Vagina (tissue), 2 donors: ENCODE measurements around the gene ADK. TPM values are rescaled to one million over a fixed set of nuclear protein-coding genes. Genes with fewer than 3 reads are reported as not detected.

ENCODE experiments used
- DNase-seq, 2 donors: peaks; one replicate each; pipeline ENCODE4 v3.0.0-alpha.2; 2017; ENCODE audit errors: extremely low spot score in 2 of 2
- H3K27ac ChIP-seq: fragments of 200-600 bp; sonication (generic); one replicate; pipeline ENCODE4 v1.5.1; 2019
- H3K27me3 ChIP-seq: fragments of 200-600 bp; sonication (generic); one replicate; pipeline ENCODE4 v1.5.1; 2019
- H3K36me3 ChIP-seq, 2 donors: fragments of 200-600 bp; sonication (generic); one replicate each; pipeline ENCODE4 v1.5.1; 2017 to 2019
- H3K4me1 ChIP-seq: fragments of 200-600 bp; sonication (generic); one replicate; pipeline ENCODE4 v1.5.1; 2019
- H3K4me3 ChIP-seq, 2 donors: fragments of 200-600 bp; sonication (generic); 1 replicate in 1 of 2; 2 replicates in 1 of 2; pipeline ENCODE4 v1.5.1; 2016 to 2019
- H3K9me3 ChIP-seq: fragments of 200-600 bp; sonication (generic); one replicate; pipeline ENCODE4 v1.5.1; 2019
- CTCF ChIP-seq, 3 experiments: fragments of 450-650 bp in 2 of 3; fragments of 200-600 bp in 1 of 3; sonication (generic) in 1 of 3; IDR thresholded peaks; one replicate each; pipeline ENCODE4 v1.5.1; 2017 to 2019; ENCODE audit warnings: antibody characterized with exemption in 3 of 3, mild to moderate bottlenecking in 2 of 3, moderate library complexity in 2 of 3
- POLR2A ChIP-seq, 2 donors: fragments of 450-650 bp; IDR thresholded peaks; one replicate each; pipeline ENCODE4 v1.6.1; 2017; ENCODE audit warnings: antibody characterized with exemption in 2 of 2, mild to moderate bottlenecking in 2 of 2, moderate library complexity in 2 of 2
- POLR2AphosphoS5 ChIP-seq, 2 donors: sonication (generic); formaldehyde crosslinking; IDR thresholded peaks; one replicate each; pipeline ENCODE4 v1.9.0; 2017; ENCODE audit warnings: antibody characterized with exemption in 2 of 2, mild to moderate bottlenecking in 2 of 2, low read depth in 1 of 2; ENCODE audit not compliant: insufficient read depth in 1 of 2
- intact Hi-C: fragments of 100-400 bp; cut with DNase I; formaldehyde crosslinking; loops from one replicate; pipeline ENCODE4 v1.15.1; 2023
- total RNA-seq: library from RNA; depleted of rRNA; stranded (reverse); fragments of >200 nt; gene quantifications from one replicate; pipeline ENCODE4 v1.2.3, GENCODE V29; 2016

The ADK gene
- total RNA-seq, 1 donor from 2014 or later, result 46.2 TPM

GRCh38 chr10:74431816-74432215 lies 280.8 kb downstream of the ADK start:
- H3K36me3 ChIP-seq, result no peaks in the 10 kb centered on the region
- intact Hi-C loops, result no loop called here
- H3K27ac ChIP-seq, result no peak overlapping the region
- no peaks in the 10 kb centered on the region for H3K27me3 ChIP-seq
- no peak for TF ChIP-seq POLR2A (IDR thresholded peaks at IDR 0.05)
- TF ChIP-seq POLR2AphosphoS5 (IDR thresholded peaks at IDR 0.05; ENCODE audit: insufficient read depth in 1 of 2, low read depth in 1 of 2), result no peak
- no peak for TF ChIP-seq CTCF (IDR thresholded peaks at IDR 0.05)
- H3K4me1 ChIP-seq, result peaks cover 5% of the 10 kb centered on the region
- no peak overlapping the region for H3K4me3 ChIP-seq
- DNase-seq, result no peak
- H3K9me3 ChIP-seq, result no peaks in the 10 kb centered on the region

- TF ChIP-seq POLR2AphosphoS5 (IDR thresholded peaks at IDR 0.05; ENCODE audit: insufficient read depth in 1 of 2, low read depth in 1 of 2), result no peak
- no peak for TF ChIP-seq POLR2A (IDR thresholded peaks at IDR 0.05)
- TF ChIP-seq CTCF (IDR thresholded peaks at IDR 0.05), result no peak
- Histone ChIP-seq H3K27ac (no peak overlapping the region), H3K36me3 (no peaks in the 10 kb centered on the region), H3K27me3 (no peaks in the 10 kb centered on the region), H3K9me3 (no peaks in the 10 kb centered on the region), H3K4me1 (peaks cover 5% of the 10 kb centered on the region), H3K4me3 (no peak overlapping the region)
- no peak for DNase-seq
- intact Hi-C loops, result no loop called here
Observed at GRCh38 chr10:74432841-74433594, 282.0 kb downstream of the ADK start.

- Histone ChIP-seq H3K36me3 (no peaks in the 10 kb centered on the region), H3K27me3 (no peaks in the 10 kb centered on the region), H3K4me1 (peaks cover 5% of the 10 kb centered on the region), H3K27ac (no peak overlapping the region), H3K9me3 (no peaks in the 10 kb centered on the region), H3K4me3 (no peak overlapping the region)
- TF ChIP-seq POLR2AphosphoS5 (IDR thresholded peaks at IDR 0.05; ENCODE audit: insufficient read depth in 1 of 2, low read depth in 1 of 2), result no peak
- no peak for TF ChIP-seq CTCF (IDR thresholded peaks at IDR 0.05)
- no peak for TF ChIP-seq POLR2A (IDR thresholded peaks at IDR 0.05)
- DNase-seq, result no peak
- intact Hi-C loops, result no loop called here
Observed at GRCh38 chr10:74433595-74433956, 282.6 kb downstream of the ADK start.

GRCh38 chr10:74433993-74434392 lies 283.0 kb downstream of the ADK start:
- H3K4me3 ChIP-seq, result no peak overlapping the region
- peaks cover 5% of the 10 kb centered on the region for H3K4me1 ChIP-seq
- intact Hi-C loops, result no loop called here
- no peak for TF ChIP-seq CTCF (IDR thresholded peaks at IDR 0.05)
- no peaks in the 10 kb centered on the region for H3K27me3 ChIP-seq
- no peak overlapping the region for H3K27ac ChIP-seq
- H3K9me3 ChIP-seq, result no peaks in the 10 kb centered on the region
- DNase-seq, result no peak
- H3K36me3 ChIP-seq, result no peaks in the 10 kb centered on the region

GRCh38 chr10:74434547-74434946 lies 283.5 kb downstream of the ADK start:
- DNase-seq, result no peak
- Histone ChIP-seq H3K9me3 (no peaks in the 10 kb centered on the region), H3K27ac (no peak overlapping the region), H3K4me1 (peaks cover 5% of the 10 kb centered on the region), H3K36me3 (no peaks in the 10 kb centered on the region), H3K27me3 (no peaks in the 10 kb centered on the region), H3K4me3 (no peak overlapping the region)
- intact Hi-C loops, result no loop called here
- TF ChIP-seq CTCF (IDR thresholded peaks at IDR 0.05) (no peak), POLR2A (IDR thresholded peaks at IDR 0.05) (no peak), POLR2AphosphoS5 (IDR thresholded peaks at IDR 0.05; ENCODE audit: insufficient read depth in 1 of 2, low read depth in 1 of 2) (no peak)
